ENCODE data around the gene SMCO4. TPM values are rescaled to one million over a fixed set of nuclear protein-coding genes. Genes with fewer than 3 reads are reported as not detected.

Gene SMCO4
- total and polyA plus RNA-seq, 2 experiments from 2014 or later: 42.2 to 49.0 TPM

DNA sequence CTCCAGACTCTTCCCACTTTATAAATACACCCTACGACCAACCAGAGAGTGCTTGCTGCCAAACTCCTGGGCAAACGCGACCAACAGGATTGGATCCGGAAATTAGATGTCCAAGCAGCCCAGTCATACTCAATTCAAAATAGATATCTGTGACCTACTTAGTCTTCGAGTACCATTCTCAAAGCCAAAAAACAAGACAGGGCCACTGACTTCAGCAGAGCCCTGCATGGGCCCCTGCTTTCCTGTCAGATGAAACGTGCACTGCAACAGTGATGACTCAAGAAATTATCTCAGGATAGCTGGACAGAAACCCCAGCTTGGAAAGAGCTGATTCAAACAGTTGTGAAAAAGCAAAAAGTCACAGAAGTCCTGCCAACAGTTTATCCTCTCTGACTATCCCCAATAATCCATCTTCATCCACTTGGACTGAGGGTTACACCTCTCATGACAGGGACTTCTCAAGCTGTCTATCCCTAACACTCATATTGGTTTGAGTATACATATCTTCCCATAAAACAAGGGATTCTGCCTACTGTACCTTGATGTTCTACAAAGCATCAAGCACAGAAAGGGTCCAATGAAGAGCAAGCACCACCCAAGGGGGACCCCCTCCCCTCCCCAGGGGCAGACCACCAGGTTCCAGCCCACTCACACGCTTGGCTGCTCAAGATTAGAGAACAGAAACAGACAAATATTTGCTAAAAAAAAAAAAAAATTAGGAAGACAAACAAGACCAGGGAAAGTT, 17.4 kb downstream of the SMCO4 start:
- peaks cover 10% of the 10 kb centered on the region for H3K36me3 Mint-ChIP-seq (ENCODE audit: low read depth)
- Histone ChIP-seq H4K20me1 (replicated peaks; ENCODE audit: insufficient read depth) (no peaks in the 10 kb centered on the region; the same call in 1 of the 2 replicates), H3K79me2 (replicated peaks; ENCODE audit: insufficient read depth) (peaks cover 81% of the 10 kb centered on the region), H3K4me1 (ENCODE audit: insufficient read depth) (peaks cover 36% of the 10 kb centered on the region), H3K36me3 (ENCODE audit: insufficient read depth) (no peaks in the 10 kb centered on the region), H3K27me3 (ENCODE audit: insufficient read depth) (no peaks in the 10 kb centered on the region), H3K4me2 (no peak overlapping the region), H3F3A (replicated peaks; ENCODE audit: low read depth) (no peaks in the 10 kb centered on the region), H3K27ac (ENCODE audit: low read depth) (no peak overlapping the region; the same call in 1 of the 2 replicates), H3K9me2 (ENCODE audit: insufficient read depth) (0 out of 2 replicates have a peak, but pooled peaks cover 2% of the 10 kb centered on the region), H3K4me3 (no peak overlapping the region), H2AFZ (no peak overlapping the region)
- no peaks in the 10 kb centered on the region; the same call in 2 of the 3 replicates for H3K9me3 Mint-ChIP-seq
- peaks cover 66% of the 10 kb centered on the region for H3K4me1 Mint-ChIP-seq
- no peak for DNase-seq (ENCODE audit: low spot score)
- TF ChIP-seq, protein P1, sequence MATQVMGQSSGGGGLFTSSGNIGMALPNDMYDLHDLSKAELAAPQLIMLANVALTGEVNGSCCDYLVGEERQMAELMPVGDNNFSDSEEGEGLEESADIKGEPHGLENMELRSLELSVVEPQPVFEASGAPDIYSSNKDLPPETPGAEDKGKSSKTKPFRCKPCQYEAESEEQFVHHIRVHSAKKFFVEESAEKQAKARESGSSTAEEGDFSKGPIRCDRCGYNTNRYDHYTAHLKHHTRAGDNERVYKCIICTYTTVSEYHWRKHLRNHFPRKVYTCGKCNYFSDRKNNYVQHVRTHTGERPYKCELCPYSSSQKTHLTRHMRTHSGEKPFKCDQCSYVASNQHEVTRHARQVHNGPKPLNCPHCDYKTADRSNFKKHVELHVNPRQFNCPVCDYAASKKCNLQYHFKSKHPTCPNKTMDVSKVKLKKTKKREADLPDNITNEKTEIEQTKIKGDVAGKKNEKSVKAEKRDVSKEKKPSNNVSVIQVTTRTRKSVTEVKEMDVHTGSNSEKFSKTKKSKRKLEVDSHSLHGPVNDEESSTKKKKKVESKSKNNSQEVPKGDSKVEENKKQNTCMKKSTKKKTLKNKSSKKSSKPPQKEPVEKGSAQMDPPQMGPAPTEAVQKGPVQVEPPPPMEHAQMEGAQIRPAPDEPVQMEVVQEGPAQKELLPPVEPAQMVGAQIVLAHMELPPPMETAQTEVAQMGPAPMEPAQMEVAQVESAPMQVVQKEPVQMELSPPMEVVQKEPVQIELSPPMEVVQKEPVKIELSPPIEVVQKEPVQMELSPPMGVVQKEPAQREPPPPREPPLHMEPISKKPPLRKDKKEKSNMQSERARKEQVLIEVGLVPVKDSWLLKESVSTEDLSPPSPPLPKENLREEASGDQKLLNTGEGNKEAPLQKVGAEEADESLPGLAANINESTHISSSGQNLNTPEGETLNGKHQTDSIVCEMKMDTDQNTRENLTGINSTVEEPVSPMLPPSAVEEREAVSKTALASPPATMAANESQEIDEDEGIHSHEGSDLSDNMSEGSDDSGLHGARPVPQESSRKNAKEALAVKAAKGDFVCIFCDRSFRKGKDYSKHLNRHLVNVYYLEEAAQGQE (IDR thresholded peaks at IDR 0.05; ENCODE audit: unreplicated experiment): no peak
- TF ChIP-seq POLR2AphosphoS5 (IDR thresholded peaks at IDR 0.05; ENCODE audit: low read depth) (no peak), STAT1 (IDR thresholded peaks at IDR 0.05; ENCODE audit: unreplicated experiment) (no peak)
- TF ChIP-seq, protein P2, sequence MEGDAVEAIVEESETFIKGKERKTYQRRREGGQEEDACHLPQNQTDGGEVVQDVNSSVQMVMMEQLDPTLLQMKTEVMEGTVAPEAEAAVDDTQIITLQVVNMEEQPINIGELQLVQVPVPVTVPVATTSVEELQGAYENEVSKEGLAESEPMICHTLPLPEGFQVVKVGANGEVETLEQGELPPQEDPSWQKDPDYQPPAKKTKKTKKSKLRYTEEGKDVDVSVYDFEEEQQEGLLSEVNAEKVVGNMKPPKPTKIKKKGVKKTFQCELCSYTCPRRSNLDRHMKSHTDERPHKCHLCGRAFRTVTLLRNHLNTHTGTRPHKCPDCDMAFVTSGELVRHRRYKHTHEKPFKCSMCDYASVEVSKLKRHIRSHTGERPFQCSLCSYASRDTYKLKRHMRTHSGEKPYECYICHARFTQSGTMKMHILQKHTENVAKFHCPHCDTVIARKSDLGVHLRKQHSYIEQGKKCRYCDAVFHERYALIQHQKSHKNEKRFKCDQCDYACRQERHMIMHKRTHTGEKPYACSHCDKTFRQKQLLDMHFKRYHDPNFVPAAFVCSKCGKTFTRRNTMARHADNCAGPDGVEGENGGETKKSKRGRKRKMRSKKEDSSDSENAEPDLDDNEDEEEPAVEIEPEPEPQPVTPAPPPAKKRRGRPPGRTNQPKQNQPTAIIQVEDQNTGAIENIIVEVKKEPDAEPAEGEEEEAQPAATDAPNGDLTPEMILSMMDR (conservative IDR thresholded peaks at IDR 0.05; ENCODE audit: low read depth in 2 of 2): no peak
- TF ChIP-seq, protein P3, sequence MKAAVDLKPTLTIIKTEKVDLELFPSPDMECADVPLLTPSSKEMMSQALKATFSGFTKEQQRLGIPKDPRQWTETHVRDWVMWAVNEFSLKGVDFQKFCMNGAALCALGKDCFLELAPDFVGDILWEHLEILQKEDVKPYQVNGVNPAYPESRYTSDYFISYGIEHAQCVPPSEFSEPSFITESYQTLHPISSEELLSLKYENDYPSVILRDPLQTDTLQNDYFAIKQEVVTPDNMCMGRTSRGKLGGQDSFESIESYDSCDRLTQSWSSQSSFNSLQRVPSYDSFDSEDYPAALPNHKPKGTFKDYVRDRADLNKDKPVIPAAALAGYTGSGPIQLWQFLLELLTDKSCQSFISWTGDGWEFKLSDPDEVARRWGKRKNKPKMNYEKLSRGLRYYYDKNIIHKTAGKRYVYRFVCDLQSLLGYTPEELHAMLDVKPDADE (IDR thresholded peaks at IDR 0.05): no peak
- peak overlapping the region; percentile 83 for H3K27ac Mint-ChIP-seq
- peaks cover 5% of the 10 kb centered on the region for H3K27me3 Mint-ChIP-seq (ENCODE audit: insufficient read depth, low read depth, poor library complexity)
- ATAC-seq: no peak
- H3K4me3 Mint-ChIP-seq: no peak overlapping the region

DNA sequence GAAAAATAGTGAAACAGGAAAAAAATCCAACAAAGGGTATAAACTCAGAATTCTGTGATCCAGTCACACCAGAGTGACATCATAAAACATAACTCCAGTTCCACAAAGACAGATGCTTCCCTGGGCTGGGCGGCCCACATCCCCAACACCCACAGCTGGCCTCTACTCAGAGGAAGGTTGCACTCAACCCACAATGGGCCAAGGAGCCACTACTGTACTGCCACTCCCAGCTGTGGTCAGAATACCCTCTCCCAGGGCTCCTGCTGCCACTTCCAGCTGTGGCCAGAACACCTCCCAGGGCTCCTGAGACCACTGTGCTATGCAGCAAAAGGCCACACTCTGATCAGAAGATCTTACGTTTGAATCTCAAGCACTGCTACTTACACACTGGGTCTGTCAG, 18.3 kb downstream of the SMCO4 start:
- Histone ChIP-seq H3K9me2 (ENCODE audit: insufficient read depth) (0 out of 2 replicates have a peak, but pooled peaks cover 2% of the 10 kb centered on the region), H3K27ac (ENCODE audit: low read depth) (no peak overlapping the region), H4K20me1 (replicated peaks; ENCODE audit: insufficient read depth) (no peaks in the 10 kb centered on the region; the same call in 1 of the 2 replicates), H3K4me3 (no peak overlapping the region), H3K27me3 (ENCODE audit: insufficient read depth) (no peaks in the 10 kb centered on the region), H2AFZ (no peak overlapping the region), H3K4me2 (no peak overlapping the region), H3K79me2 (replicated peaks; ENCODE audit: insufficient read depth) (peaks cover 81% of the 10 kb centered on the region), H3K36me3 (ENCODE audit: insufficient read depth) (no peaks in the 10 kb centered on the region), H3K4me1 (ENCODE audit: insufficient read depth) (peaks cover 36% of the 10 kb centered on the region), H3F3A (replicated peaks; ENCODE audit: low read depth) (no peaks in the 10 kb centered on the region)
- Mint-ChIP-seq H3K4me3 (no peak overlapping the region), H3K36me3 (ENCODE audit: low read depth) (peaks cover 6% of the 10 kb centered on the region; the same call in 2 of the 3 replicates), H3K27me3 (ENCODE audit: insufficient read depth, low read depth, poor library complexity) (peaks cover 5% of the 10 kb centered on the region), H3K4me1 (peaks cover 63% of the 10 kb centered on the region), H3K27ac (no peak overlapping the region), H3K9me3 (no peaks in the 10 kb centered on the region)
- no peak for DNase-seq (ENCODE audit: low spot score)
- ATAC-seq: no peak
- TF ChIP-seq EZH2 (IDR thresholded peaks at IDR 0.05; ENCODE audit: low read depth, unreplicated experiment) (no peak), STAT1 (IDR thresholded peaks at IDR 0.05; ENCODE audit: unreplicated experiment) (no peak)

All from GM23338 (cell line).